Right lobe of liver (tissue), 6 donors: ENCODE measurements around the gene PCDHGC3. TPM values are rescaled to one million over a fixed set of nuclear protein-coding genes. Genes with fewer than 3 reads are reported as not detected.

ENCODE experiments used
- ATAC-seq, 4 donors: fragments of 200-7000 bp; cut with Tn5 transposase; one replicate each; pipeline ENCODE4 v1.9.1; 2020; ENCODE audit warnings: mild to moderate bottlenecking in 4 of 4, moderate library complexity in 4 of 4
- DNase-seq, 3 donors: peaks; one replicate each; pipeline ENCODE4 v3.0.0-alpha.2; 2020
- H3K27ac ChIP-seq, 3 donors: fragments of 200-600 bp; one replicate each; pipeline ENCODE4 v1.8.0; 2022
- H3K27me3 ChIP-seq, 2 donors: fragments of 200-600 bp; one replicate each; pipeline ENCODE4 v1.8.0; 2022
- H3K36me3 ChIP-seq, 4 donors: fragments of 200-600 bp; sonication (generic) in 1 of 4; one replicate each; pipeline versions ENCODE4 v1.5.1 to v1.8.0; 2017 to 2022; ENCODE audit warnings: control low read depth in 1 of 4
- H3K4me1 ChIP-seq, 4 donors: fragments of 200-600 bp; sonication (generic) in 1 of 4; one replicate each; pipeline versions ENCODE4 v1.5.1 to v1.8.0; 2017 to 2022; ENCODE audit warnings: control low read depth in 1 of 4
- H3K4me3 ChIP-seq, 3 donors: fragments of 200-600 bp; one replicate each; pipeline ENCODE4 v1.8.0; 2022
- H3K9me3 ChIP-seq, 4 donors: fragments of 200-600 bp; sonication (generic) in 1 of 4; one replicate each; pipeline versions ENCODE4 v1.5.1 to v1.8.0; 2017 to 2022; ENCODE audit warnings: control low read depth in 1 of 4
- POLR2A ChIP-seq: fragments of 450-650 bp; IDR thresholded peaks from one replicate; pipeline ENCODE4 v1.6.1; 2017; ENCODE audit warnings: antibody characterized with exemption, mild to moderate bottlenecking
- WGBS: methylation state at CpG from one replicate; pipeline ENCODE4 v1.1.6; 2018; ENCODE audit warnings: low coverage, low lambda C conversion rate; ENCODE audit not compliant: insufficient coverage; ENCODE audit errors: missing lambda C conversion rate; 5-methylcytosine and 5-hydroxymethylcytosine counted together
- intact Hi-C, 2 donors: fragments of 100-400 bp; cut with DNase I; formaldehyde crosslinking; loops; one replicate each; pipeline versions ENCODE4 v1.11.2 to v1.14.1; 2022
- total RNA-seq, 6 experiments: library from RNA; depleted of rRNA in 2 of 6; stranded (reverse); fragments of >200 nt in 2 of 6; fragmentation: NEBNext Ultra II Directional in 3 of 6; extraction: Animal tissue kit (Norgen Biotek cat#: 25700) in 3 of 6; gene quantifications; one replicate each; pipeline versions ENCODE4 v1.1.0 to v1.2.4, GENCODE V29; 2016 to 2023
- TF ChIP-seq, protein P1 (sequence below), 4 donors: fragments of 200-600 bp in 3 of 4; fragments of 450-650 bp in 1 of 4; IDR thresholded peaks; one replicate each; pipeline versions ENCODE4 v1.5.1 to v1.8.0; 2016 to 2022; ENCODE audit warnings: antibody characterized with exemption in 4 of 4, mild to moderate bottlenecking in 2 of 4
- donor health status: DM: no; HTN: yes; CAD: no.
- donor health status: DM: no; HTN: no; CAD: no.
- donor health status: DM: no; HTN: no; CAD: no.
- donor health status: DM: no; HTN: yes; CAD: no.
- donor health status: DM: no; HTN: yes; CAD: no.

The PCDHGC3 gene
- total RNA-seq, 6 experiments from 2014 or later: 6.1 to 10.6 (median 7.6) TPM

DNA sequence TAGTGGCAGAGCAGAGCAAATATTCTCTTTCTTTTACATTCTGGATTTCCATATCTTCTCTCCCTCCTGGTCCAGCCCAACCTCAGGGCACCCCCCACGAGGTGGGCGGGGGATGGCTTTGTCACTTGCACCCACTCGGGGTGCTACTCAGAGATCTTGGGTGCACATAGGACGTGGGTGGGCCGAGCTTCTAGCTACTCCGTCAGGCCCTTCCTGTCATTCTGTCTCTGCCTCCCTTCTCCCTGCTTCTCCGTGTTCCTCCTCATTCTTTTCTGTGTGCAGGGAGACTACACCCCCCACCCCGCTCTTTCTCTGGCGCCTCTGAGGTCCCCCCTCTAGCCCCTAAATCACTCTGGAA, 32.7 kb downstream of the PCDHGC3 start:
- no peak for DNase-seq

DNA sequence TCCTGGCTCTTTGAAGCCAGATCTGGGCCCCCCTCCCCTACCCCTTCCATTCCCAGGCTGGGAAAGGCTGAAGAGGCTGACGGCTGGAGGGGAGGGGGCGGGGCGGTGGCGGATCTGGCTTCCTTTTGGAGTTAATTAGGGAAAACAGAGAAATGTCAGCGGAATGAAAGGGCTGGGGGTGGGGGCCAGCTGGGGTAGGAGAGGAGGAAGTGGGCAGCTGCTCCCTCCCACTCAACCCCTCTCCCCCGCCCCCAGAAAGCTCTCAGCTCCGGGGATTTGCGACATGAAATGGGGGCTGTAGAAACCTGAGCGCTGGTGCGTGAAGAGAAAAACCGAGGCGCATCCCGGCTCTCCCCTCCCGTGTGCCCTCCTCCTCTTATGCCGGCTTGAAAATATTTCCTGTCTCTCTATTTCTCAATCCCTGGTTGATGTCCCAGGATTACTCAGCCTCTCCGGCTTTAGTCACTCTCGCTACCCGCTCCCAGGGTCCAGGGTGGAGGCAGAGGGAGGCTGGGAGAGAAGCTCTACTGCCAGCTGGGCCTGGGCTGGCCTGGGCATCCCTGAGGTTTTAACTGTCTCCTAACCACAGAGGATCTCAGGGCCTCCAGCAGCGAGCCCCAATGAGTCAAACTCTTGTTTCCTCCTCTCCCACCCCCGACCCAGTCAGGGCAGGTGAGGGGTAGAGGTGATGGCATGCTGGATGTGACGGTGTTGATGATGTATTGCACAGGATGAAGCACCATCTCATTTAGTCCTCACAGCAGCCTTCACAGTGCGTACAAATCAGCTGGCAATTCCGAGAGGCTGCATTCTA, 33.2 kb downstream of the PCDHGC3 start:
- peaks cover 0 to 11% (median 0%) of the 10 kb centered on the region in 4 donors for H3K4me1 ChIP-seq
- no peak overlapping the region for H3K4me3 ChIP-seq
- H3K27me3 ChIP-seq: no peaks in the 10 kb centered on the region
- no peaks in the 10 kb centered on the region for H3K36me3 ChIP-seq
- peak in 1 of 4 donors; percentile 29 for ATAC-seq
- H3K9me3 ChIP-seq: no peaks in the 10 kb centered on the region
- H3K27ac ChIP-seq: peak overlapping the region; percentile 10 to 68 (median 47)
- no peak for DNase-seq
- 83% methylated on average over 2 of the region's 23 CpGs for WGBS
- TF ChIP-seq, protein P1, sequence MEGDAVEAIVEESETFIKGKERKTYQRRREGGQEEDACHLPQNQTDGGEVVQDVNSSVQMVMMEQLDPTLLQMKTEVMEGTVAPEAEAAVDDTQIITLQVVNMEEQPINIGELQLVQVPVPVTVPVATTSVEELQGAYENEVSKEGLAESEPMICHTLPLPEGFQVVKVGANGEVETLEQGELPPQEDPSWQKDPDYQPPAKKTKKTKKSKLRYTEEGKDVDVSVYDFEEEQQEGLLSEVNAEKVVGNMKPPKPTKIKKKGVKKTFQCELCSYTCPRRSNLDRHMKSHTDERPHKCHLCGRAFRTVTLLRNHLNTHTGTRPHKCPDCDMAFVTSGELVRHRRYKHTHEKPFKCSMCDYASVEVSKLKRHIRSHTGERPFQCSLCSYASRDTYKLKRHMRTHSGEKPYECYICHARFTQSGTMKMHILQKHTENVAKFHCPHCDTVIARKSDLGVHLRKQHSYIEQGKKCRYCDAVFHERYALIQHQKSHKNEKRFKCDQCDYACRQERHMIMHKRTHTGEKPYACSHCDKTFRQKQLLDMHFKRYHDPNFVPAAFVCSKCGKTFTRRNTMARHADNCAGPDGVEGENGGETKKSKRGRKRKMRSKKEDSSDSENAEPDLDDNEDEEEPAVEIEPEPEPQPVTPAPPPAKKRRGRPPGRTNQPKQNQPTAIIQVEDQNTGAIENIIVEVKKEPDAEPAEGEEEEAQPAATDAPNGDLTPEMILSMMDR (IDR thresholded peaks at IDR 0.05): no peak
- TF ChIP-seq POLR2A: no peak
- intact Hi-C loops: no loop called here

More for the DNA sequence above, 32.7 kb downstream of the PCDHGC3 start:
- TF ChIP-seq POLR2A: no peak
- TF ChIP-seq, protein P1 (IDR thresholded peaks at IDR 0.05): no peak
- Histone ChIP-seq H3K36me3 (no peaks in the 10 kb centered on the region), H3K27ac (peak overlapping the region in 2 of 3 donors; percentile 47 to 68), H3K4me3 (no peak overlapping the region), H3K27me3 (no peaks in the 10 kb centered on the region), H3K4me1 (peaks cover 0 to 10% (median 0%) of the 10 kb centered on the region in 4 donors), H3K9me3 (no peaks in the 10 kb centered on the region)
- peak in 1 of 4 donors; percentile 3 for ATAC-seq
- WGBS: 34% methylated on average over 7 of the region's 9 CpGs
- intact Hi-C loops: no loop called here

DNA sequence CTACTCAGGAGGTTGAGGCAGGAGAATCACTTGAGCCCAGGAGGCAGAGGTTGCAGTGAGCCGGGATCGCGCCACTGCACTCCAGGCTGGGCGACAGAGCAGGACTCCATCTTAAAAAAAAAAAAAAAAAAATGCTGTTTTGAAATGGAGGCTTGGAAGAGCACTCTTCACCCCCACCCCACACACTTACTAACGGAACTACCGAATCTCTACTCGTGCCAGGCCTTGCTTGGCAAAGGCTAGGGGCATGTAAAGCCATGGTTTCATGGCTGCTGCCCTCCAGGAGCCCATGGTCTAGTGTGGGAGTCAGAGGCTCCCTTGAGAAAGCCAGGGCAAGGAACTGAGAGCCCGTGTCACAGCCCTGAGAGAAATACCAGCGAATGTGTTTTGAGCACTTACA, 34.4 kb downstream of the PCDHGC3 start:
- Histone ChIP-seq H3K4me3 (no peak overlapping the region), H3K36me3 (no peaks in the 10 kb centered on the region), H3K27ac (no peak overlapping the region), H3K4me1 (peaks cover 0 to 11% (median 0%) of the 10 kb centered on the region in 4 donors), H3K27me3 (no peaks in the 10 kb centered on the region), H3K9me3 (no peaks in the 10 kb centered on the region)
- intact Hi-C loops: no loop called here
- DNase-seq: no peak
- TF ChIP-seq POLR2A: no peak
- TF ChIP-seq, protein P1 (IDR thresholded peaks at IDR 0.05): no peak
- 76% methylated on average over 5 of the region's 9 CpGs for WGBS
- no peak for ATAC-seq

DNA sequence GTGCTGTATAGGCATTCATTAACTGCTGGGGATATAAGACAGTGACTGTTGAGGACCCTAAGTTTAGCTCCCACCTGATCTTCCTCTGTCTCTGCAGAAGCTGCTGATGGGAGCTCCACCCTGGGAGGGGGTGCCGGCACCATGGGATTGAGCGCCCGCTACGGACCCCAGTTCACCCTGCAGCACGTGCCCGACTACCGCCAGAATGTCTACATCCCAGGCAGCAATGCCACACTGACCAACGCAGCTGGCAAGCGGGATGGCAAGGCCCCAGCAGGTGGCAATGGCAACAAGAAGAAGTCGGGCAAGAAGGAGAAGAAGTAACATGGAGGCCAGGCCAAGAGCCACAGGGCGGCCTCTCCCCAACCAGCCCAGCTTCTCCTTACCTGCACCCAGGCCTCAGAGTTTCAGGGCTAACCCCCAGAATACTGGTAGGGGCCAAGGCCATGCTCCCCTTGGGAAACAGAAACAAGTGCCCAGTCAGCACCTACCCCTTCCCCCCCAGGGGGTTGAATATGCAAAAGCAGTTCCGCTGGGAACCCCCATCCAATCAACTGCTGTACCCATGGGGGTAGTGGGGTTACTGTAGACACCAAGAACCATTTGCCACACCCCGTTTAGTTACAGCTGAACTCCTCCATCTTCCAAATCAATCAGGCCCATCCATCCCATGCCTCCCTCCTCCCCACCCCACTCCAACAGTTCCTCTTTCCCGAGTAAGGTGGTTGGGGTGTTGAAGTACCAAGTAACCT, 35.3 kb downstream of the PCDHGC3 start:
- H3K36me3 ChIP-seq: peaks cover 0 to 3% (median 0%) of the 10 kb centered on the region in 4 donors
- no peaks in the 10 kb centered on the region for H3K27me3 ChIP-seq
- no peak overlapping the region for H3K27ac ChIP-seq
- DNase-seq (no peak), ATAC-seq (no peak)
- H3K4me1 ChIP-seq: peaks cover 0 to 11% (median 0%) of the 10 kb centered on the region in 4 donors
- no peaks in the 10 kb centered on the region for H3K9me3 ChIP-seq
- TF ChIP-seq, protein P1 (IDR thresholded peaks at IDR 0.05): no peak
- intact Hi-C loops: no loop called here
- WGBS: 95% methylated on average over 9 of the region's 14 CpGs
- H3K4me3 ChIP-seq: no peak overlapping the region
